IMR-90 (cell line): ENCODE results near the gene LILRA6. TPM values are rescaled to one million over a fixed set of nuclear protein-coding genes. Genes with fewer than 3 reads are reported as not detected.

Experiments
- ATAC-seq: fragments of 200-7000 bp; cut with Tn5 transposase; 2 replicates; pipeline ENCODE4 v1.9.1; 2020; ENCODE audit warnings: low read depth, mild to moderate bottlenecking, moderate library complexity
- BruUV-seq: library from RNA; stranded (reverse); fragments of 400-500 nt; replicated peaks from 2 replicates; lab custom pipeline; 2021; lab: Mats Ljungman, UMichigan
- CTCF ChIA-PET: fragments of 300-600 bp; formaldehyde crosslinking; extraction: SDS; loops from one replicate; lab custom pipeline; 2021; ENCODE audit warnings: antibody characterized with exemption; lab: Yijun Ruan, JAX
- POLR2A ChIA-PET: fragments of 300-600 bp; sonication (Branson Sonifier 250); formaldehyde crosslinking; loops from one replicate; lab custom pipeline; 2022; ENCODE audit warnings: antibody characterized with exemption; ENCODE audit not compliant: unreplicated experiment; lab: Charles Lee
- DNase-seq: peaks from one replicate; pipeline ENCODE4 v3.0.0; 2013
- H2AFZ ChIP-seq: replicated peaks from 2 replicates; pipeline ENCODE3; 2013; ENCODE audit warnings: low read length, mild to moderate bottlenecking; ENCODE audit not compliant: poor library complexity
- H2AK5ac ChIP-seq: 2 replicates; pipeline ENCODE4 v1.6.1; 2013; ENCODE audit warnings: low read depth, low read length, inconsistent platforms
- H2AK9ac ChIP-seq: replicated peaks from 2 replicates; pipeline ENCODE3; 2013; ENCODE audit warnings: mild to moderate bottlenecking, low read depth, low read length, moderate library complexity; ENCODE audit not compliant: poor library complexity
- H2BK120ac ChIP-seq: 2 replicates; pipeline ENCODE4 v1.6.1; 2013; ENCODE audit warnings: low read depth, low read length, inconsistent platforms
- H2BK15ac ChIP-seq: 3 replicates; pipeline ENCODE4 v1.6.1; 2013; ENCODE audit warnings: low read depth, low read length, inconsistent platforms
- H2BK20ac ChIP-seq: 2 replicates; pipeline ENCODE4 v1.6.1; 2013; ENCODE audit warnings: low read depth, mild to moderate bottlenecking, inconsistent platforms, low read length, moderate library complexity
- H2BK5ac ChIP-seq: 2 replicates; pipeline ENCODE4 v1.6.1; 2013; ENCODE audit warnings: mild to moderate bottlenecking, low read depth, low read length, inconsistent platforms; ENCODE audit not compliant: poor library complexity, severe bottlenecking
- H3K14ac ChIP-seq: replicated peaks from 2 replicates; pipeline ENCODE4 v1.6.1; 2013; ENCODE audit warnings: low read depth, low read length, inconsistent platforms
- H3K18ac ChIP-seq: 2 replicates; pipeline ENCODE4 v1.6.1; 2013; ENCODE audit warnings: low read depth, low read length, control low read depth
- H3K23ac ChIP-seq: 2 replicates; pipeline ENCODE4 v1.6.1; 2013; ENCODE audit warnings: low read depth, low read length, inconsistent platforms
- H3K27ac ChIP-seq: 2 replicates; pipeline ENCODE4 v1.5.1; 2013; ENCODE audit warnings: mild to moderate bottlenecking, control low read depth, low read length; ENCODE audit not compliant: insufficient read depth
- H3K27me3 ChIP-seq: 2 replicates; pipeline ENCODE4 v1.6.1; 2013; ENCODE audit warnings: low read length; ENCODE audit not compliant: control insufficient read depth, insufficient read depth
- H3K36me3 ChIP-seq: 2 replicates; pipeline ENCODE4 v1.6.1; 2013; ENCODE audit warnings: low read length, mixed read lengths; ENCODE audit not compliant: control insufficient read depth, insufficient read depth
- H3K4ac ChIP-seq: 2 replicates; pipeline ENCODE4 v1.6.1; 2013; ENCODE audit warnings: low read depth, low read length, inconsistent platforms
- H3K4me1 ChIP-seq: 2 replicates; pipeline ENCODE4 v1.6.1; 2013; ENCODE audit warnings: low read length, mixed read lengths; ENCODE audit not compliant: control insufficient read depth, insufficient read depth
- H3K4me2 ChIP-seq: 2 replicates; pipeline ENCODE4 v1.6.1; 2013; ENCODE audit warnings: low read depth, mild to moderate bottlenecking, control low read depth, low read length, moderate library complexity
- H3K4me3 ChIP-seq: 2 replicates; pipeline ENCODE4 v1.5.1; 2013; ENCODE audit warnings: low read depth, mild to moderate bottlenecking, control low read depth, low read length, moderate library complexity; ENCODE audit not compliant: insufficient read depth
- H3K56ac ChIP-seq: 2 replicates; pipeline ENCODE4 v1.6.1; 2013; ENCODE audit warnings: low read length, inconsistent platforms; ENCODE audit not compliant: insufficient read depth; ENCODE audit errors: extremely low read depth
- H3K79me1 ChIP-seq, 2 experiments: 2 replicates each; pipeline ENCODE4 v1.6.1; 2013; ENCODE audit warnings: low read length in 2 of 2, inconsistent platforms in 1 of 2, low read depth in 1 of 2
- H3K9ac ChIP-seq: 2 replicates; pipeline ENCODE4 v1.6.1; 2013; ENCODE audit warnings: low read depth, low read length, control low read depth
- H3K9me1 ChIP-seq: 2 replicates; pipeline ENCODE4 v1.6.1; 2013; ENCODE audit warnings: low read length, inconsistent platforms; ENCODE audit not compliant: insufficient read depth
- H3K9me3 ChIP-seq: 2 replicates; pipeline ENCODE4 v1.6.1; 2013; ENCODE audit warnings: low read length; ENCODE audit not compliant: control insufficient read depth, insufficient read depth
- H4K20me1 ChIP-seq: 2 replicates; pipeline ENCODE4 v1.6.1; 2013; ENCODE audit warnings: low read length, inconsistent platforms; ENCODE audit not compliant: insufficient read depth
- H4K5ac ChIP-seq: 2 replicates; pipeline ENCODE4 v1.6.1; 2013; ENCODE audit warnings: mild to moderate bottlenecking, low read depth, low read length, control low read depth
- H4K8ac ChIP-seq, 2 experiments: 2 replicates each; pipeline ENCODE4 v1.6.1; 2013; ENCODE audit warnings: low read depth in 2 of 2, low read length in 2 of 2, control low read depth in 1 of 2, inconsistent platforms in 1 of 2
- H4K91ac ChIP-seq: 2 replicates; pipeline ENCODE4 v1.6.1; 2013; ENCODE audit warnings: low read depth, low read length, inconsistent platforms; ENCODE audit not compliant: insufficient read depth
- BHLHE40 ChIP-seq: fragments of 150-350 bp; IDR thresholded peaks from 2 replicates; pipeline ENCODE4 v1.6.1; 2016; ENCODE audit warnings: mild to moderate bottlenecking, low read depth, low read length
- CEBPB ChIP-seq: IDR thresholded peaks from 2 replicates; pipeline ENCODE4 v1.6.1; 2012; ENCODE audit warnings: low read depth, low read length, improper control_type of control experiment
- CTCF ChIP-seq: conservative IDR thresholded peaks from 2 replicates; pipeline ENCODE4 v1.5.1; 2012; ENCODE audit warnings: mild to moderate bottlenecking, low read depth, low read length, improper control_type of control experiment
- ELK1 ChIP-seq: fragments of 150-350 bp; IDR thresholded peaks from 2 replicates; pipeline ENCODE4 v1.6.1; 2016; ENCODE audit warnings: low read depth, mild to moderate bottlenecking, low read length, moderate library complexity, borderline replicate concordance
- FOS ChIP-seq: fragments of 150-350 bp; IDR thresholded peaks from 2 replicates; pipeline ENCODE4 v1.6.1; 2016; ENCODE audit warnings: low read depth, low read length
- MAZ ChIP-seq: IDR thresholded peaks from 2 replicates; pipeline ENCODE4 v1.6.1; 2012; ENCODE audit warnings: low read depth, mild to moderate bottlenecking, low read length, improper control_type of control experiment, moderate library complexity, borderline replicate concordance
- MXI1 ChIP-seq: IDR thresholded peaks from 2 replicates; pipeline ENCODE4 v1.6.1; 2012; ENCODE audit warnings: low read depth, mild to moderate bottlenecking, low read length, moderate library complexity, borderline replicate concordance
- NFE2L2 ChIP-seq: fragments of 150-350 bp; IDR thresholded peaks from 2 replicates; pipeline ENCODE4 v1.6.1; 2016; ENCODE audit warnings: low read depth, mild to moderate bottlenecking, low read length
- POLR2A ChIP-seq: IDR thresholded peaks from 2 replicates; pipeline ENCODE4 v1.6.1; 2012; ENCODE audit warnings: mild to moderate bottlenecking, low read depth, low read length
- SMC3 ChIP-seq: fragments of 150-350 bp; IDR thresholded peaks from 2 replicates; pipeline ENCODE4 v1.6.1; 2016; ENCODE audit warnings: low read depth, mild to moderate bottlenecking, antibody characterized with exemption, low read length, moderate library complexity
- USF2 ChIP-seq: fragments of 150-350 bp; IDR thresholded peaks from 2 replicates; pipeline ENCODE4 v1.6.1; 2017; ENCODE audit warnings: mild to moderate bottlenecking, antibody characterized with exemption, low read length, low read depth
- WGBS, 2 experiments: methylation state at CpG; one replicate each; pipeline versions ENCODE4 v1.1.5 to v1.1.7; 2013; ENCODE audit warnings: missing lambda C conversion rate in 2 of 2; ENCODE audit not compliant: insufficient read length in 1 of 2; ENCODE audit errors: extremely low coverage in 2 of 2; 5-methylcytosine and 5-hydroxymethylcytosine counted together
- dilution Hi-C: fragments of 300-500 bp; cut with HindIII; formaldehyde crosslinking; loops from one replicate; pipeline ENCODE4 v1.14.3; 2018; ENCODE audit warnings: low sequenced_read_pairs; ENCODE audit not compliant: unreplicated experiment
- in situ Hi-C: fragments of 300-500 bp; cut with MboI; formaldehyde crosslinking; loops from 3 replicates; pipeline ENCODE4 v1.14.3; 2019; ENCODE audit warnings: low sequenced_read_pairs, inconsistent platforms, mixed read lengths
- intact Hi-C: fragments of 100-400 bp; cut with micrococcal nuclease; formaldehyde crosslinking; loops from 2 replicates; pipeline ENCODE4 v1.10.0; 2022
- polyA plus RNA-seq, 3 experiments: library from polyadenylated mRNA; depleted of rRNA; stranded (reverse); fragments of >200 nt; gene quantifications; 2 replicates each; pipeline ENCODE4 v1.2.3, GENCODE V29; 2012; ENCODE audit warnings: low replicate concordance in 1 of 3
- total RNA-seq: library from RNA; depleted of rRNA; stranded (reverse); fragments of >200 nt; gene quantifications from 2 replicates; pipeline ENCODE4 v1.2.3, GENCODE V29; 2012

LILRA6 gene
- total and polyA plus RNA-seq, 2 of the 4 experiments (the other 2 are of a cell fraction): not detected

GRCh38 chr19:54209058-54209810 lies 33.4 kb downstream of the LILRA6 start:
- peak overlapping the region; percentile 48; the same call in 1 of the 2 replicates for H3K27ac ChIP-seq
- no peaks in the 10 kb centered on the region for H3K27me3 ChIP-seq
- intact Hi-C loops (no loop called here), in situ Hi-C loops (loop anchor here (10.0 kb wide), 1 partner anchor 246 kb away; no protein-coding TSS in a partner anchor), dilution Hi-C loops (no loop called here)
- no peak overlapping the region for H3K9ac ChIP-seq
- no peak overlapping the region for H4K5ac ChIP-seq
- H3K36me3 ChIP-seq: peaks cover 36% of the 10 kb centered on the region
- ATAC-seq: peak; percentile 34
- no peak overlapping the region; the same call in 1 of the 2 replicates for H3K4me2 ChIP-seq
- no peak overlapping the region for H2BK20ac ChIP-seq
- TF ChIP-seq SMC3 (no peak), FOS (no peak), USF2 (no peak), CTCF (no peak), NFE2L2 (no peak), MAZ (no peak), POLR2A (no peak; the same call in 1 of the 2 replicates), BHLHE40 (no peak), ELK1 (no peak), MXI1 (no peak), CEBPB (no peak)
- H2AK9ac ChIP-seq: peak overlapping the region; percentile 8
- peaks cover 70% of the 10 kb centered on the region for H4K20me1 ChIP-seq
- H3K18ac ChIP-seq: no peak overlapping the region
- no TSS peak for BruUV-seq
- H2BK5ac ChIP-seq: peak overlapping the region; percentile 0
- no peak overlapping the region for H2AFZ ChIP-seq
- WGBS, 2 experiments: 67% methylated on average over 5 of the region's 24 CpGs; no CpG with 5 or more reads in 1 of the 2 experiments
- H3K56ac ChIP-seq: no peak overlapping the region
- peaks cover 30% of the 10 kb centered on the region for H3K4me1 ChIP-seq
- ChIA-PET POLR2A (interaction anchor here (1.5 kb wide), 1 partner anchor 19 kb away, joined by 6 read pairs; the partner anchor contains the start of gene MBOAT7), CTCF (interaction anchor here (0.5 to 1.0 kb wide), 2 partner anchors 41 to 400 kb away, joined by 3 to 4 read pairs; no protein-coding TSS in a partner anchor)
- peaks cover 6 to 68% of the 10 kb centered on the region in 2 experiments for H3K79me1 ChIP-seq
- H3K14ac ChIP-seq: no peak overlapping the region
- H2BK120ac ChIP-seq: no peak overlapping the region
- peaks cover 27% of the 10 kb centered on the region for H3K9me1 ChIP-seq
- H3K9me3 ChIP-seq: no peaks in the 10 kb centered on the region
- peak overlapping the region; percentile 47; the same call in 1 of the 2 replicates for H2AK5ac ChIP-seq
- H4K8ac ChIP-seq: no peak overlapping the region
- H2BK15ac ChIP-seq: no peak overlapping the region
- no peak overlapping the region for H3K23ac ChIP-seq
- peak overlapping the region; percentile 17 for H3K4ac ChIP-seq
- no peak for DNase-seq
- no peak overlapping the region for H3K4me3 ChIP-seq
- no peak overlapping the region for H4K91ac ChIP-seq
